Colonic mucosa (tissue), 4 donors: ENCODE measurements around the gene CLDN8. TPM values are rescaled to one million over a fixed set of nuclear protein-coding genes. Genes with fewer than 3 reads are reported as not detected.
A peak's percentile ranks its signal among the peaks of the same experiment; 100 is the strongest.

Source experiments
- DNase-seq: peaks from one replicate; pipeline ENCODE4 v3.0.0-alpha.2; 2020
- H3K27ac ChIP-seq: fragments of 200-600 bp; one replicate; pipeline ENCODE4 v1.8.0; 2021
- H3K27me3 ChIP-seq: fragments of 200-600 bp; one replicate; pipeline ENCODE4 v1.8.0; 2021
- H3K36me3 ChIP-seq: fragments of 200-600 bp; one replicate; pipeline ENCODE4 v1.8.0; 2021
- H3K4me1 ChIP-seq: fragments of 200-600 bp; one replicate; pipeline ENCODE4 v1.8.0; 2021; ENCODE audit warnings: mild to moderate bottlenecking
- H3K4me3 ChIP-seq: fragments of 200-600 bp; one replicate; pipeline ENCODE4 v1.8.0; 2021
- H3K9ac ChIP-seq, 2 donors: one replicate each; pipeline ENCODE4 v1.7.0; 2013; ENCODE audit warnings: control low read depth in 2 of 2, low read depth in 2 of 2, low read length in 2 of 2
- H3K9me3 ChIP-seq: fragments of 200-600 bp; one replicate; pipeline ENCODE4 v1.8.0; 2021
- CTCF ChIP-seq: fragments of 200-600 bp; IDR thresholded peaks from one replicate; pipeline ENCODE4 v1.8.0; 2022; ENCODE audit warnings: antibody characterized with exemption, mild to moderate bottlenecking
- intact Hi-C: fragments of 100-400 bp; cut with DNase I; formaldehyde crosslinking; loops from one replicate; pipeline ENCODE4 v1.14.1; 2022
- total RNA-seq, 2 donors: library from RNA; stranded (reverse); fragmentation: NEBNext Ultra II Directional in 1 of 2; extraction: Animal tissue kit (Norgen Biotek cat#: 25700) in 1 of 2; gene quantifications; one replicate each; pipeline ENCODE4 v1.2.1, GENCODE V29; 2021
- donor health status: healthy.
- donor health status: DM: no; HTN: no; CAD: no.
- donor health status: DM: no; HTN: no; CAD: no.

Gene CLDN8
- 10 to 100 TPM; 21.3 to 32.6 TPM for total RNA-seq

GRCh38 chr21:30216041-30216723 is at the start of gene CLDN8:
CLDN8 (minus strand) TSS chr21:30216097; CDS start chr21:30215925, 172 bp downstream.
- Histone ChIP-seq H3K27me3 (no peaks in the 10 kb centered on the region), H3K4me1 (no peaks in the 10 kb centered on the region), H3K36me3 (no peaks in the 10 kb centered on the region), H3K4me3 (peak within 1 kb of the TSS; percentile 12), H3K9ac (no peak within 1 kb of the TSS), H3K27ac (peak within 1 kb of the TSS; percentile 48), H3K9me3 (no peaks in the 10 kb centered on the region)
- peak; percentile 77 for DNase-seq
- no peak for TF ChIP-seq CTCF
- intact Hi-C loops, result no loop called here

GRCh38 chr21:30257773-30258172 is 41.9 kb upstream of the CLDN8 start:
- no peak overlapping the region for H3K27ac ChIP-seq
- no peak overlapping the region for H3K9ac ChIP-seq
- DNase-seq, result peak; percentile 30
- intact Hi-C loops, result no loop called here
- no peaks in the 10 kb centered on the region for H3K9me3 ChIP-seq
- peak; percentile 15 for TF ChIP-seq CTCF
- no peak overlapping the region for H3K4me3 ChIP-seq
- H3K4me1 ChIP-seq, result no peaks in the 10 kb centered on the region
- no peaks in the 10 kb centered on the region for H3K27me3 ChIP-seq
- H3K36me3 ChIP-seq, result no peaks in the 10 kb centered on the region

- H3K9me3 ChIP-seq, result no peaks in the 10 kb centered on the region
- H3K4me3 ChIP-seq, result no peak overlapping the region
- peak; percentile 58 for DNase-seq
- H3K27ac ChIP-seq, result peak overlapping the region; percentile 25
- H3K27me3 ChIP-seq, result no peaks in the 10 kb centered on the region
- intact Hi-C loops, result no loop called here
- no peaks in the 10 kb centered on the region for H3K36me3 ChIP-seq
- H3K9ac ChIP-seq, result no peak overlapping the region
- no peaks in the 10 kb centered on the region for H3K4me1 ChIP-seq
- TF ChIP-seq CTCF, result no peak
Observed at GRCh38 chr21:30256100-30256499, 40.2 kb upstream of the CLDN8 start.

- intact Hi-C loops, result no loop called here
- Histone ChIP-seq H3K9ac (no peak overlapping the region), H3K9me3 (no peaks in the 10 kb centered on the region), H3K4me3 (no peak overlapping the region), H3K36me3 (no peaks in the 10 kb centered on the region), H3K27me3 (no peaks in the 10 kb centered on the region), H3K27ac (peak overlapping the region; percentile 25), H3K4me1 (no peaks in the 10 kb centered on the region)
- TF ChIP-seq CTCF, result no peak
- DNase-seq, result no peak
Observed at GRCh38 chr21:30255679-30256078, 39.8 kb upstream of the CLDN8 start.

- Histone ChIP-seq H3K9ac (no peak overlapping the region), H3K9me3 (no peaks in the 10 kb centered on the region), H3K4me3 (no peak overlapping the region), H3K4me1 (no peaks in the 10 kb centered on the region), H3K36me3 (no peaks in the 10 kb centered on the region), H3K27me3 (no peaks in the 10 kb centered on the region), H3K27ac (no peak overlapping the region)
- no peak for DNase-seq
- no peak for TF ChIP-seq CTCF
- intact Hi-C loops, result no loop called here
Observed at GRCh38 chr21:30251781-30252180, 35.9 kb upstream of the CLDN8 start.
